ENCODE data around the gene ZER1.

ZER1 gene

GRCh38 chr9:128747241-128747640 is 24.5 kb downstream of the ZER1 start:
- Histone ChIP-seq H3K27me3 (replicated peaks; ENCODE audit: control insufficient read depth, insufficient read depth, low read length, poor library complexity, severe bottlenecking) (no peaks in the 10 kb centered on the region), H3K9me3 (ENCODE audit: control insufficient read depth, low read length) (no peaks in the 10 kb centered on the region), H3K36me3 (ENCODE audit: control insufficient read depth, insufficient read depth, low read length) (peaks cover 14% of the 10 kb centered on the region)

GRCh38 chr9:128743421-128743820 is 28.3 kb downstream of the ZER1 start:
- Histone ChIP-seq H3K4me1 (ENCODE audit: control insufficient read depth, insufficient read depth, low read length, poor library complexity, severe bottlenecking) (no peaks in the 10 kb centered on the region), H3K9me3 (ENCODE audit: control insufficient read depth, low read length) (no peaks in the 10 kb centered on the region), H3K27ac (ENCODE audit: insufficient read depth, low read length, poor library complexity, severe bottlenecking) (no peak overlapping the region), H3K4me3 (ENCODE audit: insufficient read depth, low read depth, low read length, poor library complexity, severe bottlenecking) (no peak overlapping the region), H3K27me3 (replicated peaks; ENCODE audit: control insufficient read depth, insufficient read depth, low read length, poor library complexity, severe bottlenecking) (no peaks in the 10 kb centered on the region), H3K36me3 (ENCODE audit: control insufficient read depth, insufficient read depth, low read length) (peaks cover 17% of the 10 kb centered on the region)
- DNase-seq = no peak

More at GRCh38 chr9:128747241-128747640, 24.5 kb downstream of the ZER1 start:
- Histone ChIP-seq H3K4me3 (ENCODE audit: insufficient read depth, low read depth, low read length, poor library complexity, severe bottlenecking) (no peak overlapping the region), H3K4me1 (ENCODE audit: control insufficient read depth, insufficient read depth, low read length, poor library complexity, severe bottlenecking) (no peaks in the 10 kb centered on the region), H3K27ac (ENCODE audit: insufficient read depth, low read length, poor library complexity, severe bottlenecking) (no peak overlapping the region)
- DNase-seq = no peak

- DNase-seq = no peak
- Histone ChIP-seq H3K36me3 (ENCODE audit: control insufficient read depth, insufficient read depth, low read length) (peaks cover 17% of the 10 kb centered on the region), H3K4me1 (ENCODE audit: control insufficient read depth, insufficient read depth, low read length, poor library complexity, severe bottlenecking) (no peaks in the 10 kb centered on the region)
These were observed 29.3 kb downstream of the ZER1 start for GRCh38 chr9:128742401-128742800.

GRCh38 chr9:128735373-128735772 is 36.4 kb downstream of the ZER1 start:
- Histone ChIP-seq H3K4me1 (ENCODE audit: control insufficient read depth, insufficient read depth, low read length, poor library complexity, severe bottlenecking) (no peaks in the 10 kb centered on the region), H3K27ac (ENCODE audit: insufficient read depth, low read length, poor library complexity, severe bottlenecking) (no peak overlapping the region), H3K36me3 (ENCODE audit: control insufficient read depth, insufficient read depth, low read length) (peaks cover 27% of the 10 kb centered on the region), H3K27me3 (replicated peaks; ENCODE audit: control insufficient read depth, insufficient read depth, low read length, poor library complexity, severe bottlenecking) (no peaks in the 10 kb centered on the region), H3K4me3 (ENCODE audit: insufficient read depth, low read depth, low read length, poor library complexity, severe bottlenecking) (no peak overlapping the region), H3K9me3 (ENCODE audit: control insufficient read depth, low read length) (no peaks in the 10 kb centered on the region)
- no peak for DNase-seq

More at GRCh38 chr9:128742401-128742800, 29.3 kb downstream of the ZER1 start:
- no peak overlapping the region for H3K27ac ChIP-seq (ENCODE audit: insufficient read depth, low read length, poor library complexity, severe bottlenecking)
- no peak overlapping the region for H3K4me3 ChIP-seq (ENCODE audit: insufficient read depth, low read depth, low read length, poor library complexity, severe bottlenecking)
- no peaks in the 10 kb centered on the region for H3K27me3 ChIP-seq (replicated peaks; ENCODE audit: control insufficient read depth, insufficient read depth, low read length, poor library complexity, severe bottlenecking)
- H3K9me3 ChIP-seq (ENCODE audit: control insufficient read depth, low read length) = no peaks in the 10 kb centered on the region

- no peak overlapping the region for H3K4me3 ChIP-seq (ENCODE audit: insufficient read depth, low read depth, low read length, poor library complexity, severe bottlenecking)
- no peaks in the 10 kb centered on the region for H3K4me1 ChIP-seq (ENCODE audit: control insufficient read depth, insufficient read depth, low read length, poor library complexity, severe bottlenecking)
- H3K9me3 ChIP-seq (ENCODE audit: control insufficient read depth, low read length) = no peaks in the 10 kb centered on the region
- peaks cover 24% of the 10 kb centered on the region for H3K36me3 ChIP-seq (ENCODE audit: control insufficient read depth, insufficient read depth, low read length)
- DNase-seq = no peak
- H3K27me3 ChIP-seq (replicated peaks; ENCODE audit: control insufficient read depth, insufficient read depth, low read length, poor library complexity, severe bottlenecking) = no peaks in the 10 kb centered on the region
- H3K27ac ChIP-seq (ENCODE audit: insufficient read depth, low read length, poor library complexity, severe bottlenecking) = no peak overlapping the region
These were observed 38.5 kb downstream of the ZER1 start for GRCh38 chr9:128733256-128733655.

- Histone ChIP-seq H3K27me3 (replicated peaks; ENCODE audit: control insufficient read depth, insufficient read depth, low read length, poor library complexity, severe bottlenecking) (no peaks in the 10 kb centered on the region), H3K4me3 (ENCODE audit: insufficient read depth, low read depth, low read length, poor library complexity, severe bottlenecking) (no peak overlapping the region), H3K27ac (ENCODE audit: insufficient read depth, low read length, poor library complexity, severe bottlenecking) (no peak overlapping the region), H3K9me3 (ENCODE audit: control insufficient read depth, low read length) (no peaks in the 10 kb centered on the region), H3K36me3 (ENCODE audit: control insufficient read depth, insufficient read depth, low read length) (peaks cover 24% of the 10 kb centered on the region), H3K4me1 (ENCODE audit: control insufficient read depth, insufficient read depth, low read length, poor library complexity, severe bottlenecking) (no peaks in the 10 kb centered on the region)
- no peak for DNase-seq
These were observed 39.2 kb downstream of the ZER1 start for GRCh38 chr9:128732576-128732975.

- Histone ChIP-seq H3K4me1 (ENCODE audit: control insufficient read depth, insufficient read depth, low read length, poor library complexity, severe bottlenecking) (no peaks in the 10 kb centered on the region), H3K27me3 (replicated peaks; ENCODE audit: control insufficient read depth, insufficient read depth, low read length, poor library complexity, severe bottlenecking) (no peaks in the 10 kb centered on the region), H3K27ac (ENCODE audit: insufficient read depth, low read length, poor library complexity, severe bottlenecking) (no peak overlapping the region), H3K9me3 (ENCODE audit: control insufficient read depth, low read length) (no peaks in the 10 kb centered on the region), H3K4me3 (ENCODE audit: insufficient read depth, low read depth, low read length, poor library complexity, severe bottlenecking) (no peak overlapping the region), H3K36me3 (ENCODE audit: control insufficient read depth, insufficient read depth, low read length) (peaks cover 24% of the 10 kb centered on the region)
- DNase-seq = no peak
These were observed 40.0 kb downstream of the ZER1 start for GRCh38 chr9:128731691-128732090.

GRCh38 chr9:128731093-128731492 is 40.6 kb downstream of the ZER1 start:
- no peak for DNase-seq
- Histone ChIP-seq H3K36me3 (ENCODE audit: control insufficient read depth, insufficient read depth, low read length) (peaks cover 24% of the 10 kb centered on the region), H3K4me3 (ENCODE audit: insufficient read depth, low read depth, low read length, poor library complexity, severe bottlenecking) (no peak overlapping the region), H3K4me1 (ENCODE audit: control insufficient read depth, insufficient read depth, low read length, poor library complexity, severe bottlenecking) (no peaks in the 10 kb centered on the region), H3K27me3 (replicated peaks; ENCODE audit: control insufficient read depth, insufficient read depth, low read length, poor library complexity, severe bottlenecking) (no peaks in the 10 kb centered on the region), H3K9me3 (ENCODE audit: control insufficient read depth, low read length) (no peaks in the 10 kb centered on the region), H3K27ac (ENCODE audit: insufficient read depth, low read length, poor library complexity, severe bottlenecking) (no peak overlapping the region)

- peaks cover 19% of the 10 kb centered on the region for H3K36me3 ChIP-seq (ENCODE audit: control insufficient read depth, insufficient read depth, low read length)
- no peaks in the 10 kb centered on the region for H3K9me3 ChIP-seq (ENCODE audit: control insufficient read depth, low read length)
- no peak for DNase-seq
- no peak overlapping the region for H3K27ac ChIP-seq (ENCODE audit: insufficient read depth, low read length, poor library complexity, severe bottlenecking)
- no peak overlapping the region for H3K4me3 ChIP-seq (ENCODE audit: insufficient read depth, low read depth, low read length, poor library complexity, severe bottlenecking)
- no peaks in the 10 kb centered on the region for H3K27me3 ChIP-seq (replicated peaks; ENCODE audit: control insufficient read depth, insufficient read depth, low read length, poor library complexity, severe bottlenecking)
- peaks cover 2% of the 10 kb centered on the region for H3K4me1 ChIP-seq (ENCODE audit: control insufficient read depth, insufficient read depth, low read length, poor library complexity, severe bottlenecking)
These were observed 41.8 kb downstream of the ZER1 start for GRCh38 chr9:128729766-128730517.

- Histone ChIP-seq H3K4me3 (ENCODE audit: insufficient read depth, low read depth, low read length, poor library complexity, severe bottlenecking) (no peak overlapping the region), H3K36me3 (ENCODE audit: control insufficient read depth, insufficient read depth, low read length) (peaks cover 19% of the 10 kb centered on the region), H3K27ac (ENCODE audit: insufficient read depth, low read length, poor library complexity, severe bottlenecking) (no peak overlapping the region), H3K9me3 (ENCODE audit: control insufficient read depth, low read length) (no peaks in the 10 kb centered on the region), H3K27me3 (replicated peaks; ENCODE audit: control insufficient read depth, insufficient read depth, low read length, poor library complexity, severe bottlenecking) (no peaks in the 10 kb centered on the region), H3K4me1 (ENCODE audit: control insufficient read depth, insufficient read depth, low read length, poor library complexity, severe bottlenecking) (peaks cover 8% of the 10 kb centered on the region)
- DNase-seq = no peak
These were observed 42.4 kb downstream of the ZER1 start for GRCh38 chr9:128729302-128729701.

All from effector memory CD4-positive, alpha-beta T cell (primary cell).